SK-N-SH treated with all-trans-retinoic acid at 6 μM for 48 hours (cell line): ENCODE data around the gene MFSD6L.

Experiments
- ATAC-seq: fragments of 200-7000 bp; cut with Tn5 transposase; 3 replicates; pipeline ENCODE4 v1.9.1; 2020; ENCODE audit warnings: mild to moderate bottlenecking, moderate library complexity
- ARNTL ChIP-seq: fragments of 450-650 bp; formaldehyde crosslinking; IDR thresholded peaks from 2 replicates; pipeline ENCODE4 v1.5.0; 2020; ENCODE audit warnings: low read depth, mild to moderate bottlenecking, moderate library complexity, borderline replicate concordance
- BACH2 ChIP-seq: fragments of 250-450 bp; sonication (Bioruptor Pico); IDR thresholded peaks from 2 replicates; pipeline ENCODE4 v1.9.0; 2021; ENCODE audit warnings: mild to moderate bottlenecking, borderline replicate concordance
- CREB5 ChIP-seq: fragments of 250-450 bp; sonication (Bioruptor Pico); IDR thresholded peaks from 2 replicates; pipeline ENCODE4 v1.5.1; 2020; ENCODE audit warnings: low read depth, mild to moderate bottlenecking, moderate library complexity
- CSDC2 ChIP-seq: fragments of 250-450 bp; sonication (Bioruptor Pico); IDR thresholded peaks from 2 replicates; pipeline ENCODE4 v1.5.0; 2020; ENCODE audit warnings: mild to moderate bottlenecking, moderate library complexity
- ESRRG ChIP-seq: fragments of 250-450 bp; sonication (Bioruptor Pico); IDR thresholded peaks from 2 replicates; pipeline ENCODE4 v1.6.1; 2021; ENCODE audit warnings: mild to moderate bottlenecking
- GLIS3 ChIP-seq: fragments of 250-450 bp; sonication (Bioruptor Pico); IDR thresholded peaks from 2 replicates; pipeline ENCODE4 v1.5.0; 2020; ENCODE audit warnings: mild to moderate bottlenecking, moderate library complexity
- ISL1 ChIP-seq: fragments of 250-450 bp; sonication (Bioruptor Pico); IDR thresholded peaks from 2 replicates; pipeline ENCODE4 v2.1.2; 2022; ENCODE audit warnings: mild to moderate bottlenecking, moderate library complexity
- OSR1 ChIP-seq: fragments of 250-450 bp; sonication (Bioruptor Pico); IDR thresholded peaks from 2 replicates; pipeline ENCODE4 v1.8.0; 2022; ENCODE audit warnings: moderate library complexity, mild to moderate bottlenecking, inconsistent platforms
- PPARA ChIP-seq: fragments of 250-450 bp; sonication (Bioruptor Pico); IDR thresholded peaks from 2 replicates; pipeline ENCODE4 v1.5.0; 2020; ENCODE audit warnings: mild to moderate bottlenecking, borderline replicate concordance
- RARB ChIP-seq: fragments of 250-450 bp; sonication (Bioruptor Pico); IDR thresholded peaks from 2 replicates; pipeline ENCODE4 v1.8.0; 2021; ENCODE audit warnings: mild to moderate bottlenecking, moderate library complexity
- SNAI2 ChIP-seq: fragments of 250-450 bp; sonication (Bioruptor Pico); IDR thresholded peaks from 2 replicates; pipeline ENCODE4 v1.5.0; 2020; ENCODE audit warnings: mild to moderate bottlenecking, moderate library complexity
- TCF4 ChIP-seq: fragments of 250-450 bp; sonication (Bioruptor Pico); IDR thresholded peaks from 2 replicates; pipeline ENCODE4 v1.8.0; 2021; ENCODE audit warnings: mild to moderate bottlenecking, moderate library complexity, borderline replicate concordance
- TOX ChIP-seq: fragments of 250-450 bp; sonication (Bioruptor Pico); IDR thresholded peaks from 2 replicates; pipeline ENCODE4 v1.8.0; 2021; ENCODE audit warnings: mild to moderate bottlenecking, moderate library complexity, borderline replicate concordance
- ZC3H10 ChIP-seq: fragments of 250-450 bp; sonication (Bioruptor Pico); IDR thresholded peaks from 2 replicates; pipeline ENCODE4 v1.5.1; 2021; ENCODE audit warnings: mild to moderate bottlenecking, moderate library complexity
- ZFP3 ChIP-seq: fragments of 250-450 bp; sonication (Bioruptor Pico); IDR thresholded peaks from 2 replicates; pipeline ENCODE4 v1.5.0; 2020; ENCODE audit warnings: mild to moderate bottlenecking, moderate library complexity
- ZFP30 ChIP-seq: fragments of 450-650 bp; formaldehyde crosslinking; IDR thresholded peaks from 2 replicates; pipeline ENCODE4 v1.5.0; 2022; ENCODE audit warnings: mild to moderate bottlenecking, moderate library complexity
- ZNF565 ChIP-seq: fragments of 450-650 bp; formaldehyde crosslinking; conservative IDR thresholded peaks from 2 replicates; pipeline ENCODE4 v1.5.0; 2020; ENCODE audit warnings: low read depth, mild to moderate bottlenecking, moderate library complexity
- ZNF70 ChIP-seq: fragments of 450-650 bp; formaldehyde crosslinking; IDR thresholded peaks from 2 replicates; pipeline ENCODE4 v1.5.0; 2020; ENCODE audit warnings: mild to moderate bottlenecking, moderate library complexity
- ZNF8 ChIP-seq: fragments of 450-650 bp; formaldehyde crosslinking; IDR thresholded peaks from 2 replicates; pipeline ENCODE4 v1.5.0; 2020; ENCODE audit warnings: mild to moderate bottlenecking, moderate library complexity
- TF ChIP-seq, protein P1 (sequence below): fragments of 250-450 bp; sonication (Bioruptor Pico); IDR thresholded peaks from 2 replicates; pipeline ENCODE4 v1.8.0; 2021; ENCODE audit warnings: low read depth, mild to moderate bottlenecking, moderate library complexity, borderline replicate concordance
- TF ChIP-seq, protein P2 (sequence below): fragments of 250-450 bp; sonication (Bioruptor Pico); IDR thresholded peaks from 2 replicates; pipeline ENCODE4 v1.8.0; 2020; ENCODE audit warnings: mild to moderate bottlenecking, moderate library complexity, borderline replicate concordance
- TF ChIP-seq, protein P3 (sequence below): fragments of 250-450 bp; sonication (Bioruptor Pico); IDR thresholded peaks from 2 replicates; pipeline ENCODE4 v1.5.0; 2020; ENCODE audit warnings: mild to moderate bottlenecking, moderate library complexity

Gene MFSD6L

GRCh38 chr17:8826808-8827435 is 27.8 kb upstream of the MFSD6L start:
- no peak for ATAC-seq
- TF ChIP-seq ESRRG (CRISPR knock-in tag): no peak
- TF ChIP-seq ZNF8 (CRISPR knock-in tag): no peak
- TF ChIP-seq OSR1: no peak
- no peak for TF ChIP-seq ZNF565 (CRISPR knock-in tag)
- TF ChIP-seq, protein P1, sequence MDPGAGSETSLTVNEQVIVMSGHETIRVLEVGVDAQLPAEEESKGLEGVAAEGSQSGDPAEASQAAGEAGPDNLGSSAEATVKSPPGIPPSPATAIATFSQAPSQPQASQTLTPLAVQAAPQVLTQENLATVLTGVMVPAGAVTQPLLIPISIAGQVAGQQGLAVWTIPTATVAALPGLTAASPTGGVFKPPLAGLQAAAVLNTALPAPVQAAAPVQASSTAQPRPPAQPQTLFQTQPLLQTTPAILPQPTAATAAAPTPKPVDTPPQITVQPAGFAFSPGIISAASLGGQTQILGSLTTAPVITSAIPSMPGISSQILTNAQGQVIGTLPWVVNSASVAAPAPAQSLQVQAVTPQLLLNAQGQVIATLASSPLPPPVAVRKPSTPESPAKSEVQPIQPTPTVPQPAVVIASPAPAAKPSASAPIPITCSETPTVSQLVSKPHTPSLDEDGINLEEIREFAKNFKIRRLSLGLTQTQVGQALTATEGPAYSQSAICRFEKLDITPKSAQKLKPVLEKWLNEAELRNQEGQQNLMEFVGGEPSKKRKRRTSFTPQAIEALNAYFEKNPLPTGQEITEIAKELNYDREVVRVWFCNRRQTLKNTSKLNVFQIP (CRISPR knock-in tag): no peak
- no peak for TF ChIP-seq TOX (CRISPR knock-in tag)
- TF ChIP-seq GLIS3 (CRISPR knock-in tag): no peak
- TF ChIP-seq ISL1: no peak
- TF ChIP-seq PPARA (CRISPR knock-in tag): no peak
- TF ChIP-seq ZFP30 (CRISPR knock-in tag): no peak
- TF ChIP-seq ZNF70 (CRISPR knock-in tag): no peak
- TF ChIP-seq RARB (CRISPR knock-in tag): no peak
- no peak for TF ChIP-seq TCF4 (CRISPR knock-in tag)
- TF ChIP-seq ARNTL: no peak
- TF ChIP-seq SNAI2: no peak
- TF ChIP-seq ZFP3 (CRISPR knock-in tag): no peak
- TF ChIP-seq, protein P2, sequence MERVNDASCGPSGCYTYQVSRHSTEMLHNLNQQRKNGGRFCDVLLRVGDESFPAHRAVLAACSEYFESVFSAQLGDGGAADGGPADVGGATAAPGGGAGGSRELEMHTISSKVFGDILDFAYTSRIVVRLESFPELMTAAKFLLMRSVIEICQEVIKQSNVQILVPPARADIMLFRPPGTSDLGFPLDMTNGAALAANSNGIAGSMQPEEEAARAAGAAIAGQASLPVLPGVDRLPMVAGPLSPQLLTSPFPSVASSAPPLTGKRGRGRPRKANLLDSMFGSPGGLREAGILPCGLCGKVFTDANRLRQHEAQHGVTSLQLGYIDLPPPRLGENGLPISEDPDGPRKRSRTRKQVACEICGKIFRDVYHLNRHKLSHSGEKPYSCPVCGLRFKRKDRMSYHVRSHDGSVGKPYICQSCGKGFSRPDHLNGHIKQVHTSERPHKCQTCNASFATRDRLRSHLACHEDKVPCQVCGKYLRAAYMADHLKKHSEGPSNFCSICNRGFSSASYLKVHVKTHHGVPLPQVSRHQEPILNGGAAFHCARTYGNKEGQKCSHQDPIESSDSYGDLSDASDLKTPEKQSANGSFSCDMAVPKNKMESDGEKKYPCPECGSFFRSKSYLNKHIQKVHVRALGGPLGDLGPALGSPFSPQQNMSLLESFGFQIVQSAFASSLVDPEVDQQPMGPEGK: no peak
- TF ChIP-seq ZC3H10 (CRISPR knock-in tag): no peak

GRCh38 chr17:8825802-8826201 is 26.6 kb upstream of the MFSD6L start:
- no peak for ATAC-seq
- TF ChIP-seq BACH2 (no peak), ZNF70 (CRISPR knock-in tag) (no peak), ARNTL (no peak), GLIS3 (CRISPR knock-in tag) (no peak), CSDC2 (CRISPR knock-in tag) (no peak), ZFP30 (CRISPR knock-in tag) (no peak), TCF4 (CRISPR knock-in tag) (no peak)
- TF ChIP-seq, protein P1 (CRISPR knock-in tag): no peak

DNA sequence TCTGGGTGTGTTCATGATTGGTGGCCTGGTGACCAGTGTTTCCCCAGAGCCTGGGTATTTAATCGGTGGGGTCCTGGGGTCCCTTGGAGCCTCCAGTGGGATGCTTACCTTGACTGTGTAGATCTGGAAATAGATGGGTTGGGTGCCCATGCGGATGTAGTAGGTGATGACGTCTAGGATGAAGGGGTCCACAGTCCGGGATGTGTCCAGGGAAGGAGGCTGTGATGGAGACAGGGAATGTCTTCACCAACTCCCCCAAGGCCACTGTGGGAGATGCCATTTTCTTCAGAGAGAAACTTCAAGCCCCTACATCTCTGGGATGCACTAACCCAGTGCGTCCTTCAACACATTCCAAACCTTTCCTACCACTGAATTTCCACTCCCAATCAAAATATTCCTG is 24.1 kb upstream of the MFSD6L start:
- no peak for TF ChIP-seq TCF4 (CRISPR knock-in tag)
- no peak for TF ChIP-seq BACH2
- TF ChIP-seq CSDC2 (CRISPR knock-in tag): no peak
- no peak for TF ChIP-seq ARNTL
- TF ChIP-seq ZFP3 (CRISPR knock-in tag): no peak
- TF ChIP-seq ZC3H10 (CRISPR knock-in tag): no peak
- TF ChIP-seq OSR1: no peak
- no peak for TF ChIP-seq RARB (CRISPR knock-in tag)
- TF ChIP-seq, protein P2: no peak
- no peak for TF ChIP-seq CREB5
- TF ChIP-seq ZNF565 (CRISPR knock-in tag): no peak
- TF ChIP-seq PPARA (CRISPR knock-in tag): no peak
- TF ChIP-seq ISL1: no peak
- TF ChIP-seq, protein P3, sequence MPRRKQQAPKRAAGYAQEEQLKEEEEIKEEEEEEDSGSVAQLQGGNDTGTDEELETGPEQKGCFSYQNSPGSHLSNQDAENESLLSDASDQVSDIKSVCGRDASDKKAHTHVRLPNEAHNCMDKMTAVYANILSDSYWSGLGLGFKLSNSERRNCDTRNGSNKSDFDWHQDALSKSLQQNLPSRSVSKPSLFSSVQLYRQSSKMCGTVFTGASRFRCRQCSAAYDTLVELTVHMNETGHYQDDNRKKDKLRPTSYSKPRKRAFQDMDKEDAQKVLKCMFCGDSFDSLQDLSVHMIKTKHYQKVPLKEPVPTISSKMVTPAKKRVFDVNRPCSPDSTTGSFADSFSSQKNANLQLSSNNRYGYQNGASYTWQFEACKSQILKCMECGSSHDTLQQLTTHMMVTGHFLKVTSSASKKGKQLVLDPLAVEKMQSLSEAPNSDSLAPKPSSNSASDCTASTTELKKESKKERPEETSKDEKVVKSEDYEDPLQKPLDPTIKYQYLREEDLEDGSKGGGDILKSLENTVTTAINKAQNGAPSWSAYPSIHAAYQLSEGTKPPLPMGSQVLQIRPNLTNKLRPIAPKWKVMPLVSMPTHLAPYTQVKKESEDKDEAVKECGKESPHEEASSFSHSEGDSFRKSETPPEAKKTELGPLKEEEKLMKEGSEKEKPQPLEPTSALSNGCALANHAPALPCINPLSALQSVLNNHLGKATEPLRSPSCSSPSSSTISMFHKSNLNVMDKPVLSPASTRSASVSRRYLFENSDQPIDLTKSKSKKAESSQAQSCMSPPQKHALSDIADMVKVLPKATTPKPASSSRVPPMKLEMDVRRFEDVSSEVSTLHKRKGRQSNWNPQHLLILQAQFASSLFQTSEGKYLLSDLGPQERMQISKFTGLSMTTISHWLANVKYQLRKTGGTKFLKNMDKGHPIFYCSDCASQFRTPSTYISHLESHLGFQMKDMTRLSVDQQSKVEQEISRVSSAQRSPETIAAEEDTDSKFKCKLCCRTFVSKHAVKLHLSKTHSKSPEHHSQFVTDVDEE (CRISPR knock-in tag): no peak
- no peak for TF ChIP-seq ESRRG (CRISPR knock-in tag)
- TF ChIP-seq SNAI2: no peak
- no peak for ATAC-seq
